HG02970 (cell line): ENCODE data around the gene HEMGN.

ENCODE experiments used
- ATAC-seq: cut with Tn5 transposase; IDR thresholded peaks from one replicate; pipeline ENCODE4 v1.9.1; 2021; ENCODE audit warnings: mild to moderate bottlenecking, moderate library complexity, moderate number of reproducible peaks; ENCODE audit not compliant: unreplicated experiment, low FRiP score

The HEMGN gene

GRCh38 chr9:97933297-97933998 lies 4.5 kb downstream of the HEMGN start:
- no peak for ATAC-seq

- ATAC-seq: no peak
These were observed 7.0 kb downstream of the HEMGN start for GRCh38 chr9:97930972-97931371.

- ATAC-seq: no peak
These were observed 8.9 kb downstream of the HEMGN start for GRCh38 chr9:97928986-97929604.

- no peak for ATAC-seq
These were observed 12.3 kb downstream of the HEMGN start for GRCh38 chr9:97925497-97926334.

GRCh38 chr9:97924386-97924785 lies 13.6 kb downstream of the HEMGN start:
- ATAC-seq: no peak

- ATAC-seq: peak; percentile 33
These were observed 14.4 kb downstream of the HEMGN start for GRCh38 chr9:97923529-97924108.

GRCh38 chr9:97921959-97922724 lies 15.8 kb downstream of the HEMGN start, which contains the start of gene TRMO:
Gene TRMO, minus strand, starts transcription at chr9:97922500. Its CDS starts 7 bp downstream, at chr9:97922493.
- ATAC-seq: peak; percentile 86

- ATAC-seq: no peak
These were observed 18.7 kb downstream of the HEMGN start for GRCh38 chr9:97919217-97919813.

GRCh38 chr9:97918611-97919010 lies 19.4 kb downstream of the HEMGN start:
- ATAC-seq: no peak

- ATAC-seq: no peak
These were observed 26.0 kb downstream of the HEMGN start for GRCh38 chr9:97911970-97912369.

- no peak for ATAC-seq
These were observed 26.4 kb downstream of the HEMGN start for GRCh38 chr9:97911528-97911927.

- no peak for ATAC-seq
These were observed 27.6 kb downstream of the HEMGN start for GRCh38 chr9:97910357-97910756.

- ATAC-seq: no peak
These were observed 29.3 kb downstream of the HEMGN start for GRCh38 chr9:97908705-97909104.

GRCh38 chr9:97907632-97908031 lies 30.3 kb downstream of the HEMGN start:
- no peak for ATAC-seq

- no peak for ATAC-seq
These were observed 30.9 kb downstream of the HEMGN start for GRCh38 chr9:97907046-97907445.

GRCh38 chr9:97906236-97906831 lies 31.6 kb downstream of the HEMGN start:
- ATAC-seq: no peak

GRCh38 chr9:97905228-97905627 lies 32.7 kb downstream of the HEMGN start:
- no peak for ATAC-seq

GRCh38 chr9:97904725-97905124 lies 33.2 kb downstream of the HEMGN start:
- ATAC-seq: no peak

- no peak for ATAC-seq
These were observed 34.8 kb downstream of the HEMGN start for GRCh38 chr9:97903177-97903576.
